HEK293 (cell line): Measurements from ENCODE around the gene LIN7C.

ENCODE experiments used
- SP2 ChIP-seq: fragments of 450-650 bp; formaldehyde crosslinking; IDR thresholded peaks from 2 replicates; pipeline ENCODE4 v1.5.1; 2016; ENCODE audit warnings: missing biosample characterization, missing genetic modification characterization
- YY1 ChIP-seq: fragments of 450-650 bp; formaldehyde crosslinking; IDR thresholded peaks from 2 replicates; pipeline ENCODE4 v1.5.1; 2018; ENCODE audit warnings: missing biosample characterization, missing genetic modification characterization
- ZBTB8A ChIP-seq: fragments of 450-650 bp; formaldehyde crosslinking; IDR thresholded peaks from 2 replicates; pipeline ENCODE4 v1.5.1; 2016; ENCODE audit warnings: missing biosample characterization, missing genetic modification characterization
- ZNF121 ChIP-seq: fragments of 450-650 bp; formaldehyde crosslinking; IDR thresholded peaks from 2 replicates; pipeline ENCODE4 v1.5.1; 2016; ENCODE audit warnings: missing biosample characterization, missing genetic modification characterization
- ZNF292 ChIP-seq: fragments of 450-650 bp; formaldehyde crosslinking; IDR thresholded peaks from 2 replicates; pipeline ENCODE4 v1.5.1; 2016; ENCODE audit warnings: low read depth, missing biosample characterization, missing genetic modification characterization, borderline replicate concordance
- ZNF324 ChIP-seq: fragments of 450-650 bp; formaldehyde crosslinking; IDR thresholded peaks from 2 replicates; pipeline ENCODE4 v1.5.1; 2016; ENCODE audit warnings: missing biosample characterization, missing genetic modification characterization
- TF ChIP-seq, protein P1 (sequence below): fragments of 450-650 bp; formaldehyde crosslinking; IDR thresholded peaks from 2 replicates; pipeline ENCODE4 v1.5.1; 2016; ENCODE audit warnings: missing biosample characterization, missing genetic modification characterization
- TF ChIP-seq, protein P2 (sequence below): fragments of 450-650 bp; formaldehyde crosslinking; IDR thresholded peaks from 2 replicates; pipeline ENCODE4 v1.5.1; 2016; ENCODE audit warnings: missing biosample characterization, missing genetic modification characterization, low read depth
- TF ChIP-seq, protein P3 (sequence below): fragments of 450-650 bp; IDR thresholded peaks from 2 replicates; pipeline ENCODE4 v1.5.1; 2018; ENCODE audit warnings: missing biosample characterization, missing genetic modification characterization
- TF ChIP-seq, protein P4 (sequence below): fragments of 450-650 bp; formaldehyde crosslinking; IDR thresholded peaks from 2 replicates; pipeline ENCODE4 v1.5.1; 2017; ENCODE audit warnings: missing biosample characterization, missing genetic modification characterization

DNA sequence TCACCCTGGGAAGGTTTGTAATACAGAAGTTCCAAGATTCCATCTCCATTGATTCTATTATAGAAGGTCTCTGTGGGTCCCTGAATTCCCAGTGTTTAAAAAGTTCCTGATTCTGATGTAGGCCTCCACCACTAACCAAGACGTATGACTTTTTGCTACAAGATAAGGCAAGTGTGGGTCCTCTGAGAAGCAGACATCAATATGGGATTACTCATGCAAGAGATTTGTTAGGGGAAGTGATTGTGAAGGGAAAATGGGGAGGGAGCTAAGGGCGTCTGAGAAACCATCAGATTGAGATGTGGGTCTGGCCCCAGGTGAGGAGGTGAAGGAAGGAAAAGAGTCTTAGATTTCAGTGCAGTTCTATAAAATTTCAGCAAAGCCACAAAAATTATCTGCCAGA lies 23.8 kb downstream of the LIN7C start:
- TF ChIP-seq, protein P1, sequence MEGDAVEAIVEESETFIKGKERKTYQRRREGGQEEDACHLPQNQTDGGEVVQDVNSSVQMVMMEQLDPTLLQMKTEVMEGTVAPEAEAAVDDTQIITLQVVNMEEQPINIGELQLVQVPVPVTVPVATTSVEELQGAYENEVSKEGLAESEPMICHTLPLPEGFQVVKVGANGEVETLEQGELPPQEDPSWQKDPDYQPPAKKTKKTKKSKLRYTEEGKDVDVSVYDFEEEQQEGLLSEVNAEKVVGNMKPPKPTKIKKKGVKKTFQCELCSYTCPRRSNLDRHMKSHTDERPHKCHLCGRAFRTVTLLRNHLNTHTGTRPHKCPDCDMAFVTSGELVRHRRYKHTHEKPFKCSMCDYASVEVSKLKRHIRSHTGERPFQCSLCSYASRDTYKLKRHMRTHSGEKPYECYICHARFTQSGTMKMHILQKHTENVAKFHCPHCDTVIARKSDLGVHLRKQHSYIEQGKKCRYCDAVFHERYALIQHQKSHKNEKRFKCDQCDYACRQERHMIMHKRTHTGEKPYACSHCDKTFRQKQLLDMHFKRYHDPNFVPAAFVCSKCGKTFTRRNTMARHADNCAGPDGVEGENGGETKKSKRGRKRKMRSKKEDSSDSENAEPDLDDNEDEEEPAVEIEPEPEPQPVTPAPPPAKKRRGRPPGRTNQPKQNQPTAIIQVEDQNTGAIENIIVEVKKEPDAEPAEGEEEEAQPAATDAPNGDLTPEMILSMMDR (tag by site-specific recombination) = no peak
- TF ChIP-seq ZNF121 (tag by site-specific recombination) (no peak), ZNF292 (no peak), YY1 (tag by site-specific recombination) (no peak), SP2 (tag by site-specific recombination) (no peak), ZBTB8A (tag by site-specific recombination) (no peak), ZNF324 (tag by site-specific recombination) (no peak)
- TF ChIP-seq, protein P2, sequence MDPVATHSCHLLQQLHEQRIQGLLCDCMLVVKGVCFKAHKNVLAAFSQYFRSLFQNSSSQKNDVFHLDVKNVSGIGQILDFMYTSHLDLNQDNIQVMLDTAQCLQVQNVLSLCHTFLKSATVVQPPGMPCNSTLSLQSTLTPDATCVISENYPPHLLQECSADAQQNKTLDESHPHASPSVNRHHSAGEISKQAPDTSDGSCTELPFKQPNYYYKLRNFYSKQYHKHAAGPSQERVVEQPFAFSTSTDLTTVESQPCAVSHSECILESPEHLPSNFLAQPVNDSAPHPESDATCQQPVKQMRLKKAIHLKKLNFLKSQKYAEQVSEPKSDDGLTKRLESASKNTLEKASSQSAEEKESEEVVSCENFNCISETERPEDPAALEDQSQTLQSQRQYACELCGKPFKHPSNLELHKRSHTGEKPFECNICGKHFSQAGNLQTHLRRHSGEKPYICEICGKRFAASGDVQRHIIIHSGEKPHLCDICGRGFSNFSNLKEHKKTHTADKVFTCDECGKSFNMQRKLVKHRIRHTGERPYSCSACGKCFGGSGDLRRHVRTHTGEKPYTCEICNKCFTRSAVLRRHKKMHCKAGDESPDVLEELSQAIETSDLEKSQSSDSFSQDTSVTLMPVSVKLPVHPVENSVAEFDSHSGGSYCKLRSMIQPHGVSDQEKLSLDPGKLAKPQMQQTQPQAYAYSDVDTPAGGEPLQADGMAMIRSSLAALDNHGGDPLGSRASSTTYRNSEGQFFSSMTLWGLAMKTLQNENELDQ = no peak
- TF ChIP-seq, protein P3, sequence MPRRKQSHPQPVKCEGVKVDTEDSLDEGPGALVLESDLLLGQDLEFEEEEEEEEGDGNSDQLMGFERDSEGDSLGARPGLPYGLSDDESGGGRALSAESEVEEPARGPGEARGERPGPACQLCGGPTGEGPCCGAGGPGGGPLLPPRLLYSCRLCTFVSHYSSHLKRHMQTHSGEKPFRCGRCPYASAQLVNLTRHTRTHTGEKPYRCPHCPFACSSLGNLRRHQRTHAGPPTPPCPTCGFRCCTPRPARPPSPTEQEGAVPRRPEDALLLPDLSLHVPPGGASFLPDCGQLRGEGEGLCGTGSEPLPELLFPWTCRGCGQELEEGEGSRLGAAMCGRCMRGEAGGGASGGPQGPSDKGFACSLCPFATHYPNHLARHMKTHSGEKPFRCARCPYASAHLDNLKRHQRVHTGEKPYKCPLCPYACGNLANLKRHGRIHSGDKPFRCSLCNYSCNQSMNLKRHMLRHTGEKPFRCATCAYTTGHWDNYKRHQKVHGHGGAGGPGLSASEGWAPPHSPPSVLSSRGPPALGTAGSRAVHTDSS = no peak
- TF ChIP-seq, protein P4, sequence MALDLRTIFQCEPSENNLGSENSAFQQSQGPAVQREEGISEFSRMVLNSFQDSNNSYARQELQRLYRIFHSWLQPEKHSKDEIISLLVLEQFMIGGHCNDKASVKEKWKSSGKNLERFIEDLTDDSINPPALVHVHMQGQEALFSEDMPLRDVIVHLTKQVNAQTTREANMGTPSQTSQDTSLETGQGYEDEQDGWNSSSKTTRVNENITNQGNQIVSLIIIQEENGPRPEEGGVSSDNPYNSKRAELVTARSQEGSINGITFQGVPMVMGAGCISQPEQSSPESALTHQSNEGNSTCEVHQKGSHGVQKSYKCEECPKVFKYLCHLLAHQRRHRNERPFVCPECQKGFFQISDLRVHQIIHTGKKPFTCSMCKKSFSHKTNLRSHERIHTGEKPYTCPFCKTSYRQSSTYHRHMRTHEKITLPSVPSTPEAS (tag by site-specific recombination) = no peak
